Lower leg skin (tissue), 4 donors: ENCODE measurements around the gene MYL5. TPM values are rescaled to one million over a fixed set of nuclear protein-coding genes. Genes with fewer than 3 reads are reported as not detected.

Source experiments
- DNase-seq, 2 donors: peaks; one replicate each; pipeline ENCODE4 v3.0.0-alpha.2; 2019; ENCODE audit warnings: low spot score in 2 of 2
- H3K4me3 ChIP-seq: fragments of 200-600 bp; sonication (generic); 2 replicates; pipeline ENCODE4 v1.5.1; 2017; ENCODE audit warnings: mild to moderate bottlenecking, low read depth; ENCODE audit not compliant: poor library complexity, severe bottlenecking
- POLR2A ChIP-seq, 2 donors: fragments of 450-650 bp; IDR thresholded peaks; one replicate each; pipeline ENCODE4 v1.6.1; 2016 to 2017; ENCODE audit warnings: antibody characterized with exemption in 2 of 2, mild to moderate bottlenecking in 1 of 2, moderate library complexity in 1 of 2
- WGBS, 2 donors: methylation state at CpG; one replicate each; pipeline ENCODE4 v1.1.5; 2018; 5-methylcytosine and 5-hydroxymethylcytosine counted together
- intact Hi-C: fragments of 100-400 bp; cut with DNase I; formaldehyde crosslinking; loops from one replicate; pipeline ENCODE4 v1.15.0; 2023; ENCODE audit warnings: low total_unique reads
- total RNA-seq, 4 donors: library from RNA; depleted of rRNA; stranded (reverse); fragments of >200 nt; gene quantifications; one replicate each; pipeline ENCODE4 v1.1.0, GENCODE V29; 2016
- TF ChIP-seq, protein P1 (sequence below), 3 donors: fragments of 450-650 bp; IDR thresholded peaks; one replicate each; pipeline ENCODE4 v1.5.1; 2016; ENCODE audit warnings: antibody characterized with exemption in 3 of 3, mild to moderate bottlenecking in 3 of 3, moderate library complexity in 2 of 3

MYL5 gene
- total RNA-seq, 4 donors from 2014 or later: 7.2 to 31.4 (median 7.7) TPM

DNA sequence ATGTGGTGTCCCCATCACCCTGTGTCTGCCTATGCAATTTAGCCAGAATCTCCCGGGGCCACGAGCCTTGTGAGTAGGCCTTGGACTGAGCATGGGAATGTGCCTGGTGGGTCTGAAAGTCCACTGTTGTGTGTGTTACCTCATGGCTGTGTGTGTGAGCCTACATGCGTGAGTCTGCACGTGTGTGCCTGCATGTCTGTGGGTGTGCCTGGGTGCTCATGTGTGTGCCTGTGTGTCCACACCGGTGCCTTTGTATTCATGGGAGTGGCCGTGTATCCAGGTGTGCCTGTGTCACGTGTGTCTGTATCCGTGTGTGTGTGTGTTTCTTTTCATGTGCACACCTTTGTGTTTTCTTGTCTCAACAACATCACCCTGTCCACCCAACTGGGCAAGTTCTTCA, 14.5 kb upstream of the MYL5 start:
- TF ChIP-seq, protein P1, sequence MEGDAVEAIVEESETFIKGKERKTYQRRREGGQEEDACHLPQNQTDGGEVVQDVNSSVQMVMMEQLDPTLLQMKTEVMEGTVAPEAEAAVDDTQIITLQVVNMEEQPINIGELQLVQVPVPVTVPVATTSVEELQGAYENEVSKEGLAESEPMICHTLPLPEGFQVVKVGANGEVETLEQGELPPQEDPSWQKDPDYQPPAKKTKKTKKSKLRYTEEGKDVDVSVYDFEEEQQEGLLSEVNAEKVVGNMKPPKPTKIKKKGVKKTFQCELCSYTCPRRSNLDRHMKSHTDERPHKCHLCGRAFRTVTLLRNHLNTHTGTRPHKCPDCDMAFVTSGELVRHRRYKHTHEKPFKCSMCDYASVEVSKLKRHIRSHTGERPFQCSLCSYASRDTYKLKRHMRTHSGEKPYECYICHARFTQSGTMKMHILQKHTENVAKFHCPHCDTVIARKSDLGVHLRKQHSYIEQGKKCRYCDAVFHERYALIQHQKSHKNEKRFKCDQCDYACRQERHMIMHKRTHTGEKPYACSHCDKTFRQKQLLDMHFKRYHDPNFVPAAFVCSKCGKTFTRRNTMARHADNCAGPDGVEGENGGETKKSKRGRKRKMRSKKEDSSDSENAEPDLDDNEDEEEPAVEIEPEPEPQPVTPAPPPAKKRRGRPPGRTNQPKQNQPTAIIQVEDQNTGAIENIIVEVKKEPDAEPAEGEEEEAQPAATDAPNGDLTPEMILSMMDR (IDR thresholded peaks at IDR 0.05): no peak
- TF ChIP-seq POLR2A (IDR thresholded peaks at IDR 0.05): no peak
- 79 to 90% methylated on average over 8 of the region's 8 CpGs for WGBS, 2 donors
- intact Hi-C loops: no loop called here
- no peak for DNase-seq
- no peak overlapping the region for H3K4me3 ChIP-seq

DNA sequence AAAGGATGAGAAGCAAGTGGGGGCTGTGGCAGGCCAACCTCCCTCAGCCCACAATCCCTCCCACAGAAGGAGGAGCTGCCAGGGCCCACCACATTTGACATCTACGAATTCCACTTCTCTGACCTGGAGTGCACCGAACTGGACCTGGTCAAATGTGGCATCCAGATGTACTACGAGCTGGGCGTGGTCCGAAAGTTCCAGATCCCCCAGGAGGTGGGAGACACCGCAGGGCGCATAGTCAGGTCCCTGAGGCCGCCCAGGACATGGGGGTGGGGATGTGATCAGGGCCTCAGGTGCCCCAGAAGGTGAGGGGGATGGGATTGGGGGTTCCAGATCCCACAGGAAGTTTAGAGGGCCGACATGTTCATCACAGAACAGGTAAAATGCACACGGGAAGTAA, 13.9 kb upstream of the MYL5 start:
- TF ChIP-seq, protein P1 (IDR thresholded peaks at IDR 0.05): no peak
- no peak overlapping the region for H3K4me3 ChIP-seq
- 88 to 91% methylated on average over 10 of the region's 10 CpGs for WGBS, 2 donors
- intact Hi-C loops: no loop called here
- DNase-seq: no peak

DNA sequence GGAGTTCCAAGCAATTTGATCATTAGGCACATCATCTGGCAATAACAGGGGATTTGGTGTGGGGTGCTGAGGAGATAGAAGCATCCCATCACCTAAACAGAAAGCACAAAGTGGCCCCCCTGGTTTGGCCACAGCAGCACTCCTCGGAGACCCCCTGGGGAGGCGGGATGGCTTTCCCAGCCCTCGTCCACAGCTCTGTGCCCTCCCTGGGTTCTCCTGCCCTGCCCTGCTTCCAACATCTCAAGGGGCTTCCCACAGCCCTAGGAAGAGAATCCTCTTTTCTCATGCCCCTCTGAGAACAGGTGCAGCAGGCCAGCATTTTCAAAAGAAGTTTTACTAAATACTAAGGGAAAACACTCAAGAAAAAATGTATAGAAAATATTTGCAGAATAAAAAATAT, 13.1 kb upstream of the MYL5 start:
- no peak overlapping the region for H3K4me3 ChIP-seq
- DNase-seq: no peak
- WGBS, 2 donors: 83 to 94% methylated on average over 3 of the region's 3 CpGs
- no peak for TF ChIP-seq POLR2A (IDR thresholded peaks at IDR 0.05)
- TF ChIP-seq, protein P1 (IDR thresholded peaks at IDR 0.05): no peak
- intact Hi-C loops: no loop called here

DNA sequence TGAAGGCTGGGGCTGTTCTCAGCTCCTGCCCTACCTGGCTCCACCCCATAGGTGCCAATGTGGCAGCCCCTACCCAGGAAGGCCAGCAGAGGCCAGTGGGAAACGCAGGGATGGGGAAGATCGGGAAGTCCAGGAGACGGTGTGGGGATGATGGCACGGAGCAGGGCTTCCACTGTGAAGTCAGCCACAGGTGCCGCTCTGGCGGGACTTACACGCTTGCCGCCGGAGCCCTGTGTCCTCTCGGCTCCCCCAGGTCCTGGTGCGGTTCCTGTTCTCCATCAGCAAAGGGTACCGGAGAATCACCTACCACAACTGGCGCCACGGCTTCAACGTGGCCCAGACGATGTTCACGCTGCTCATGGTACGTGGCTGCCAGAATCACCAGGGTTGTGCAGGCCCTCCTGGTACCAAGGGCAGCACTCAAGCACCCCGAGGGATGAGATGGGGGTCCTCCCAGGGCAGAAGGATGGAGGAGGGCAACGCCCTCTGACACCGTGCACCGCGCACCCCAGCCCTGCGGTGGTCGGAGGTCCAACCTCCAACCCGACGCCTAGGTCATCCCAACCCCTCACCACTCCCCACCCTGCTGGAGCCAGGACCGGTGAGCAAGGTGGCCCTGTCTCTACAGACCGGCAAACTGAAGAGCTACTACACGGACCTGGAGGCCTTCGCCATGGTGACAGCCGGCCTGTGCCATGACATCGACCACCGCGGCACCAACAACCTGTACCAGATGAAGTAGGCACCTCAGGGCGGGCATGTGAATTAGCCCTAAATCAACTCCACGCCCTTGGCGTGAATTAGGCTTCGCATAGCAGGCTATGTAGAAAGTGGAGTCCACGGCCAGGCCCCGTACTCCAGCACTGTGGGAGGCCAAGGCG, 12.2 kb upstream of the MYL5 start:
- 94 to 97% methylated on average over 38 to 41 of the region's 42 CpGs for WGBS, 2 donors

DNA sequence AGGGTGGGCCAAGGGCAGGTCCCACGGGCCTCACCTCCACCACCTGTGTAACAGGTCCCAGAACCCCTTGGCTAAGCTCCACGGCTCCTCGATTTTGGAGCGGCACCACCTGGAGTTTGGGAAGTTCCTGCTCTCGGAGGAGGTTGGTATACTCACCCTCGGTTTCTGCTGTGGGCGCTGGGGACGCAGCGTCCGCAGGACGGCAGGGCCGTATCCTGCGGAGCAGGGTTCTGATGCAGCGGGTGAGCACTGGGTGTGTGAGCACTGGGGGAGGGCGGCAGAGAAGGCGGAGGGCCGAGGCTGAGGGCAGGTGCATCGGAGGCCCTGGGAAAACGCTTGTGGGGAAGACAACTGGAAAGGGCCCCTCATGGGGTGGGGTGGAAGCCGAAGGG, 11.3 kb upstream of the MYL5 start:
- H3K4me3 ChIP-seq: no peak overlapping the region

More for the DNA sequence above, 12.2 kb upstream of the MYL5 start:
- no peak for DNase-seq
- TF ChIP-seq POLR2A (IDR thresholded peaks at IDR 0.05): no peak
- TF ChIP-seq, protein P1 (IDR thresholded peaks at IDR 0.05): no peak
- H3K4me3 ChIP-seq: no peak overlapping the region
- intact Hi-C loops: no loop called here

More for the DNA sequence above, 11.3 kb upstream of the MYL5 start:
- TF ChIP-seq, protein P1 (IDR thresholded peaks at IDR 0.05): no peak
- 29 to 46% methylated on average over 17 of the region's 20 CpGs for WGBS, 2 donors
- intact Hi-C loops: no loop called here
- DNase-seq: no peak
